Transverse colon (tissue), 4 donors: Measurements from ENCODE around the gene SPARCL1. TPM values are rescaled to one million over a fixed set of nuclear protein-coding genes. Genes with fewer than 3 reads are reported as not detected.

Source experiments
- DNase-seq: peaks from one replicate; pipeline ENCODE4 v3.0.0-alpha.2; 2019
- H3K27ac ChIP-seq, 4 donors: fragments of 200-600 bp; sonication (generic); 2 replicates each; pipeline ENCODE4 v1.5.1; 2016 to 2018; ENCODE audit warnings: inconsistent platforms in 4 of 4
- H3K27me3 ChIP-seq: fragments of 200-600 bp; sonication (generic); 2 replicates; pipeline ENCODE4 v1.5.1; 2017; ENCODE audit warnings: inconsistent platforms
- H3K36me3 ChIP-seq, 4 donors: fragments of 200-600 bp; sonication (generic); 2 replicates each; pipeline ENCODE4 v1.5.1; 2017 to 2019; ENCODE audit warnings: inconsistent platforms in 4 of 4
- H3K4me1 ChIP-seq, 4 donors: fragments of 200-600 bp; sonication (generic); 2 replicates each; pipeline ENCODE4 v1.5.1; 2017 to 2020; ENCODE audit warnings: inconsistent platforms in 4 of 4
- H3K4me3 ChIP-seq, 4 donors: fragments of 200-600 bp; sonication (generic); 1 replicate in 1 of 4; 2 replicates in 3 of 4; pipeline versions ENCODE4 v1.5.1 to v1.6.1; 2017 to 2019; ENCODE audit warnings: inconsistent platforms in 4 of 4
- H3K9me3 ChIP-seq, 2 donors: fragments of 200-600 bp; sonication (generic); 2 replicates each; pipeline ENCODE4 v1.5.1; 2017 to 2019; ENCODE audit warnings: inconsistent platforms in 2 of 2
- EP300 ChIP-seq: sonication (generic); formaldehyde crosslinking; IDR thresholded peaks from one replicate; pipeline ENCODE4 v1.6.1; 2017; ENCODE audit warnings: antibody characterized with exemption, low read depth
- POLR2A ChIP-seq: fragments of 450-650 bp; IDR thresholded peaks from one replicate; pipeline ENCODE4 v1.6.1; 2016; ENCODE audit warnings: antibody characterized with exemption, mild to moderate bottlenecking, moderate library complexity
- POLR2AphosphoS5 ChIP-seq, 3 donors: sonication (generic); formaldehyde crosslinking; IDR thresholded peaks; one replicate each; pipeline ENCODE4 v1.6.1; 2016; ENCODE audit warnings: antibody characterized with exemption in 3 of 3
- WGBS, 2 donors: methylation state at CpG; one replicate each; pipeline ENCODE4 v1.1.5; 2018; ENCODE audit warnings: low coverage in 1 of 2; 5-methylcytosine and 5-hydroxymethylcytosine counted together
- in situ Hi-C, 4 donors: fragments of 200-750 bp; cut with MboI; loops; one replicate each; pipeline versions ENCODE4 v1.15.0 to v1.15.1; 2017; ENCODE audit warnings: low sequenced_read_pairs in 3 of 4, low pct_ligation_motif_present in 1 of 4, low pct_unique_long_range_greater_than_20kb in 1 of 4
- intact Hi-C: fragments of 100-400 bp; cut with DNase I; formaldehyde crosslinking; loops from one replicate; pipeline ENCODE4 v1.15.1; 2023; ENCODE audit warnings: low total_unique reads
- total RNA-seq, 4 donors: library from RNA; depleted of rRNA; stranded (reverse); fragments of >200 nt; gene quantifications; one replicate each; pipeline ENCODE4 v1.1.0, GENCODE V29; 2016
- TF ChIP-seq, protein P1 (sequence below), 5 experiments: fragments of 200-600 bp in 3 of 5; fragments of 450-650 bp in 2 of 5; sonication (generic) in 3 of 5; IDR thresholded peaks; 1 replicate in 2 of 5; 2 replicates in 3 of 5; pipeline ENCODE4 v1.5.1; 2016 to 2017; ENCODE audit warnings: antibody characterized with exemption in 5 of 5, inconsistent platforms in 3 of 5, mild to moderate bottlenecking in 2 of 5, moderate library complexity in 1 of 5

The SPARCL1 gene
- total RNA-seq, 4 donors from 2014 or later: 113 to 228 (median 151) TPM

- Histone ChIP-seq H3K36me3 (no peaks in the 10 kb centered on the region), H3K27ac (peak overlapping the region; percentile 38 to 91 (median 39)), H3K9me3 (no peaks in the 10 kb centered on the region), H3K27me3 (no peaks in the 10 kb centered on the region), H3K4me1 (peaks cover 4 to 40% (median 14%) of the 10 kb centered on the region in 4 donors), H3K4me3 (no peak overlapping the region)
- TF ChIP-seq POLR2AphosphoS5 (IDR thresholded peaks at IDR 0.05) (no peak), POLR2A (no peak), EP300 (no peak)
- TF ChIP-seq, protein P1, sequence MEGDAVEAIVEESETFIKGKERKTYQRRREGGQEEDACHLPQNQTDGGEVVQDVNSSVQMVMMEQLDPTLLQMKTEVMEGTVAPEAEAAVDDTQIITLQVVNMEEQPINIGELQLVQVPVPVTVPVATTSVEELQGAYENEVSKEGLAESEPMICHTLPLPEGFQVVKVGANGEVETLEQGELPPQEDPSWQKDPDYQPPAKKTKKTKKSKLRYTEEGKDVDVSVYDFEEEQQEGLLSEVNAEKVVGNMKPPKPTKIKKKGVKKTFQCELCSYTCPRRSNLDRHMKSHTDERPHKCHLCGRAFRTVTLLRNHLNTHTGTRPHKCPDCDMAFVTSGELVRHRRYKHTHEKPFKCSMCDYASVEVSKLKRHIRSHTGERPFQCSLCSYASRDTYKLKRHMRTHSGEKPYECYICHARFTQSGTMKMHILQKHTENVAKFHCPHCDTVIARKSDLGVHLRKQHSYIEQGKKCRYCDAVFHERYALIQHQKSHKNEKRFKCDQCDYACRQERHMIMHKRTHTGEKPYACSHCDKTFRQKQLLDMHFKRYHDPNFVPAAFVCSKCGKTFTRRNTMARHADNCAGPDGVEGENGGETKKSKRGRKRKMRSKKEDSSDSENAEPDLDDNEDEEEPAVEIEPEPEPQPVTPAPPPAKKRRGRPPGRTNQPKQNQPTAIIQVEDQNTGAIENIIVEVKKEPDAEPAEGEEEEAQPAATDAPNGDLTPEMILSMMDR (IDR thresholded peaks at IDR 0.05): no peak
- no peak for DNase-seq
- in situ Hi-C loops: no loop called here
- intact Hi-C loops: no loop called here
- 64% methylated on average over 2 of the region's 2 CpGs; no CpG with 5 or more reads in 1 of the 2 donors for WGBS, 2 donors
Measured at GRCh38 chr4:87517621-87518020, 11.6 kb downstream of the SPARCL1 start.

GRCh38 chr4:87516683-87517082 is 12.5 kb downstream of the SPARCL1 start:
- no peak for TF ChIP-seq POLR2A
- no peak for TF ChIP-seq EP300
- TF ChIP-seq, protein P1 (IDR thresholded peaks at IDR 0.05): no peak
- TF ChIP-seq POLR2AphosphoS5 (IDR thresholded peaks at IDR 0.05): no peak
- in situ Hi-C loops: no loop called here
- WGBS, 2 donors: 84 to 88% methylated on average over 3 of the region's 3 CpGs
- H3K4me3 ChIP-seq: no peak overlapping the region
- H3K9me3 ChIP-seq: no peaks in the 10 kb centered on the region
- DNase-seq: no peak
- intact Hi-C loops: no loop called here
- no peaks in the 10 kb centered on the region for H3K27me3 ChIP-seq
- H3K4me1 ChIP-seq: peaks cover 4 to 33% (median 6%) of the 10 kb centered on the region in 4 donors
- H3K36me3 ChIP-seq: no peaks in the 10 kb centered on the region
- peak overlapping the region; percentile 38 to 91 (median 39) for H3K27ac ChIP-seq

GRCh38 chr4:87512400-87512799 is 16.8 kb downstream of the SPARCL1 start:
- DNase-seq: no peak
- H3K27me3 ChIP-seq: no peaks in the 10 kb centered on the region
- no peak overlapping the region for H3K27ac ChIP-seq
- 63 to 72% methylated on average over 1 of the region's 1 CpG for WGBS, 2 donors
- TF ChIP-seq, protein P1 (IDR thresholded peaks at IDR 0.05): no peak
- no peak for TF ChIP-seq POLR2AphosphoS5 (IDR thresholded peaks at IDR 0.05)
- in situ Hi-C loops: no loop called here
- H3K36me3 ChIP-seq: no peaks in the 10 kb centered on the region
- H3K9me3 ChIP-seq: no peaks in the 10 kb centered on the region
- intact Hi-C loops: no loop called here
- peaks cover 0 to 14% (median 5%) of the 10 kb centered on the region in 4 donors for H3K4me1 ChIP-seq
- no peak overlapping the region for H3K4me3 ChIP-seq

DNA sequence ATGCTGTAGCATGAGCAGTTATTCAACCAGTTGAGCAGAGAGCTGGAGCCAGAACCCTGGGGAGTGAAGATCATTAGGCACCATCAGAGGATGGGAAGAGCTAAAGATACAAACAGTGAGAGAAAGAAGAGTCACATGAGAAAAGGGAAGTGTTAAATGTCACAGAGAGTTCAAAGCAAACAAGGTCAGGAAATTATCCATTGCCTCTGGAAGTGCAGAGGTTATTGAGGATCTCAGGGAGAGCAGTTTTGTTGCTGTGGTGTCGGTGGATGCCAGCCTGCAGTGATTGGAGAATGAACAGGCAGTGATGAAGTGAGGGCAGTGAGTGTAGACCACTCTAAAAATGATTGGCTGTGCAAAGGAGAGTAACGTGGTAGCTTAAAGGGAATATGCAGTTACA is 17.7 kb downstream of the SPARCL1 start:
- no peak overlapping the region for H3K27ac ChIP-seq
- intact Hi-C loops: no loop called here
- peaks cover 0 to 13% (median 5%) of the 10 kb centered on the region in 4 donors for H3K4me1 ChIP-seq

More for the DNA sequence above, 17.7 kb downstream of the SPARCL1 start:
- no peak overlapping the region for H3K4me3 ChIP-seq
- in situ Hi-C loops: no loop called here
- H3K27me3 ChIP-seq: no peaks in the 10 kb centered on the region
- WGBS, 2 donors: 61 to 62% methylated on average over 2 of the region's 2 CpGs
- DNase-seq: no peak
- no peaks in the 10 kb centered on the region for H3K9me3 ChIP-seq
- TF ChIP-seq, protein P1 (IDR thresholded peaks at IDR 0.05): no peak
- TF ChIP-seq POLR2AphosphoS5 (IDR thresholded peaks at IDR 0.05) (no peak), EP300 (no peak), POLR2A (no peak)
- H3K36me3 ChIP-seq: no peaks in the 10 kb centered on the region
